Activated CD8-positive, alpha-beta T cell treated with anti-CD3 and anti-CD28 coated beads for 36 hours (primary cell): Measurements from ENCODE around the gene HORMAD2. TPM values are rescaled to one million over a fixed set of nuclear protein-coding genes. Genes with fewer than 3 reads are reported as not detected.

ENCODE experiments used
- ATAC-seq: fragments of 200-7000 bp; cut with Tn5 transposase; one replicate; pipeline ENCODE4 v1.10.0; 2021; ENCODE audit warnings: mild to moderate bottlenecking, moderate library complexity
- CTCF ChIA-PET: fragments of 350-600 bp; sonication (Branson Sonifier 250); formaldehyde crosslinking; loops from one replicate; lab custom pipeline; 2021; ENCODE audit warnings: antibody characterized with exemption; lab: Charles Lee
- POLR2A ChIA-PET: fragments of 350-600 bp; sonication (Branson Sonifier 250); formaldehyde crosslinking; loops from one replicate; lab custom pipeline; 2021; ENCODE audit warnings: antibody characterized with exemption; lab: Charles Lee
- DNase-seq: peaks from one replicate; pipeline ENCODE4 v3.0.0-alpha.2; 2020
- H3K27ac Mint-ChIP-seq: one replicate; pipeline ENCODE4 v1.8.0; 2021; ENCODE audit warnings: mild to moderate bottlenecking, mixed read lengths
- H3K27me3 Mint-ChIP-seq: one replicate; pipeline ENCODE4 v1.8.0; 2021; ENCODE audit warnings: mixed read lengths
- H3K36me3 Mint-ChIP-seq: one replicate; pipeline ENCODE4 v1.8.0; 2021; ENCODE audit warnings: low read depth, mixed read lengths
- H3K4me1 Mint-ChIP-seq: one replicate; pipeline ENCODE4 v1.8.0; 2021; ENCODE audit warnings: low read depth, mixed read lengths
- H3K4me3 Mint-ChIP-seq: one replicate; pipeline ENCODE4 v1.8.0; 2021; ENCODE audit warnings: mild to moderate bottlenecking, moderate library complexity, mixed read lengths
- H3K9me3 Mint-ChIP-seq: one replicate; pipeline ENCODE4 v1.8.0; 2021; ENCODE audit warnings: mixed read lengths
- CTCF ChIP-seq: fragments of 200-600 bp; IDR thresholded peaks from one replicate; pipeline ENCODE4 v1.8.0; 2022; ENCODE audit warnings: antibody characterized with exemption, mild to moderate bottlenecking
- intact Hi-C: fragments of 100-400 bp; cut with micrococcal nuclease; formaldehyde crosslinking; loops from one replicate; pipeline ENCODE4 v1.10.0; 2022
- total RNA-seq, 2 experiments: library from RNA; stranded (reverse); gene quantifications; one replicate each; pipeline ENCODE4 v1.2.3, GENCODE V29; 2021

HORMAD2 gene
- total RNA-seq, 2 experiments from 2014 or later = not detected

- ChIA-PET POLR2A (no interaction called here), CTCF (interaction anchor here (1.6 kb wide), 1 partner anchor 9 kb away, joined by 3 read pairs; no protein-coding TSS in a partner anchor)
- no peak for DNase-seq
- ATAC-seq = no peak
- Mint-ChIP-seq H3K4me1 (no peaks in the 10 kb centered on the region), H3K36me3 (peaks cover 4% of the 10 kb centered on the region), H3K9me3 (peaks cover 15% of the 10 kb centered on the region), H3K4me3 (no peak overlapping the region), H3K27ac (no peak overlapping the region), H3K27me3 (peaks cover 8% of the 10 kb centered on the region)
- TF ChIP-seq CTCF = no peak
- intact Hi-C loops = no loop called here
Observed at GRCh38 chr22:30143265-30143664, 63.0 kb downstream of the HORMAD2 start.

- Mint-ChIP-seq H3K36me3 (peaks cover 4% of the 10 kb centered on the region), H3K4me3 (no peak overlapping the region), H3K27me3 (peaks cover 8% of the 10 kb centered on the region), H3K4me1 (no peaks in the 10 kb centered on the region), H3K27ac (no peak overlapping the region), H3K9me3 (peaks cover 15% of the 10 kb centered on the region)
- intact Hi-C loops = no loop called here
- ATAC-seq = no peak
- DNase-seq = no peak
- ChIA-PET CTCF (interaction anchor here (0.8 to 1.1 kb wide), 2 partner anchors 14 to 139 kb away, joined by 3 to 4 read pairs; no protein-coding TSS in a partner anchor), POLR2A (interaction anchor here (0.9 kb wide), 1 partner anchor 9 kb away, joined by 3 read pairs; no protein-coding TSS in a partner anchor)
- no peak for TF ChIP-seq CTCF
Observed at GRCh38 chr22:30144391-30144790, 64.1 kb downstream of the HORMAD2 start.

DNA sequence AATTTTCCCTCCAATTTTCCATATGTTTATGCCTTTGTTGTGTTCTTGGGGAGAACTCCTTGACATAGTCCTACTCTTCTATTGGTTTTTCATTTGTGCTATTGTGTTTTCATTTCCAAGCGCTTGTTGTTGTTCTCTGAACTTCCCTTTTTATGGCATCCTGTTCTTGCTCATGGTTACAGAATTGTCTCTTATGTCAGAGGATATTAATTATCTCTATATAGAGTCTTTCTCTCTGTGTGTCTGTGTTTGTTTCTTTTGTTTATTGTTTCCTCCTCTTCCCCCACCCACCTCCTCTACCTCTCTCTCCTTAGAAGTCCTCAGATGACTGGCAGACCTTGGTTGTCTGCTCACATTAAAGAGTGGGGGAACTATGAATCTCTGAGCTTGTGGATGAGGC is 69.9 kb downstream of the HORMAD2 start:
- H3K27ac Mint-ChIP-seq = no peak overlapping the region
- CTCF ChIA-PET = interaction anchor here (1.7 kb wide), 1 partner anchor 42 kb away, joined by 4 read pairs; no protein-coding TSS in a partner anchor
- no peak for ATAC-seq
- intact Hi-C loops = no loop called here
- POLR2A ChIA-PET = no interaction called here
- no peaks in the 10 kb centered on the region for H3K4me1 Mint-ChIP-seq
- no peak for DNase-seq
- peaks cover 1% of the 10 kb centered on the region for H3K27me3 Mint-ChIP-seq
- peaks cover 3% of the 10 kb centered on the region for H3K9me3 Mint-ChIP-seq
- no peaks in the 10 kb centered on the region for H3K36me3 Mint-ChIP-seq
- H3K4me3 Mint-ChIP-seq = no peak overlapping the region
- no peak for TF ChIP-seq CTCF

- H3K4me1 Mint-ChIP-seq = peaks cover 52% of the 10 kb centered on the region
- POLR2A ChIA-PET = interaction anchor here (0.7 to 1.6 kb wide), 5 partner anchors 23 to 180 kb away, joined by 3 to 4 read pairs (median 3); no protein-coding TSS in a partner anchor
- H3K27ac Mint-ChIP-seq = peak overlapping the region; percentile 97
- DNase-seq (no peak), ATAC-seq (no peak)
- H3K9me3 Mint-ChIP-seq = no peaks in the 10 kb centered on the region
- H3K4me3 Mint-ChIP-seq = no peak overlapping the region
- H3K27me3 Mint-ChIP-seq = no peaks in the 10 kb centered on the region
- peaks cover 3% of the 10 kb centered on the region for H3K36me3 Mint-ChIP-seq
- CTCF ChIA-PET = interaction anchor here (0.6 to 4.5 kb wide), 6 partner anchors 13 to 1133 kb away, joined by 3 to 12 read pairs (median 4); no protein-coding TSS in a partner anchor
- intact Hi-C loops = no loop called here
- TF ChIP-seq CTCF = no peak
Observed at GRCh38 chr22:30158277-30158676, 78.0 kb downstream of the HORMAD2 start.

DNA sequence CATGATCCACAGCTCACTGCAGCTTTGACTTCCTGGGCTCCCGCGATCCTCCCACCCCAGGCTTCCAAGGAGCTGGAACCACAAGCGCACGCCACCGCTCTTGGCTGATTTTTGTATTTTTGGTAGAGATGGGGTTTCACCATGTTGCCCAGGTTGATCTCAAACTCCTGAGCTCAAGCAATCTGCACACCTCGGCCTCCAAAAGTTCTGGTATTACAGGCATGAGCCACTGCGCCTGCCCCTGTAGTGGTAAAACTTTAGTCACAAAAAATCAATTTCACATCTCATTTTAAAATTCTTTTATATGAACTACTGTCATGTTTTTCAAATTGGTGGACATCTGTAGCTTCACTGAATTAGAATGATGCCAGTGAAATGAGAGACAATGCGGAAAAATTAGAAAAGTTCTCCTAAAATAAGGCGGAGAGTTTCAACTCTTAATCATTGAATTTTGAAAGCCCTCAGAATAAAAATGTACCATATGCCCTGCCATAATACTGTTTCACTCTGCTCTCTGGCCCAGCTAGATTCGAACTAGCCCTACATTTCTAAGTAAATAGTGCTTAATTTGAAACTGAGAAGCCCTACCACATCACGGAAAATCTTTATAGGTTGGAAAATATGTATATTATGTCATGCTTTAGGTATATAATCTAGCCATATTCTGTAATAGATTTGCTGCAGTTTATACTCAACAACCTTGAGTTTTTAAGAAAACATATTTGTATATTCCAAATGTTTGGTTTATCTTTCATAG is 78.7 kb downstream of the HORMAD2 start:
- Mint-ChIP-seq H3K36me3 (peaks cover 3% of the 10 kb centered on the region), H3K9me3 (no peaks in the 10 kb centered on the region), H3K27ac (peak overlapping the region; percentile 97), H3K27me3 (peaks cover 2% of the 10 kb centered on the region), H3K4me1 (peaks cover 55% of the 10 kb centered on the region), H3K4me3 (peak overlapping the region; percentile 41)
- ChIA-PET CTCF (interaction anchor here (0.6 to 4.5 kb wide), 10 partner anchors 14 to 1133 kb away, joined by 3 to 12 read pairs (median 4); no protein-coding TSS in a partner anchor), POLR2A (interaction anchor here (1.0 to 1.6 kb wide), 7 partner anchors 14 to 54 kb away, joined by 3 to 5 read pairs (median 3); no protein-coding TSS in a partner anchor)
- intact Hi-C loops = no loop called here
- peak; percentile 50 for DNase-seq
- no peak for TF ChIP-seq CTCF
- ATAC-seq = peak; percentile 83
